Activated CD8-positive, alpha-beta memory T cell treated with anti-CD3 and anti-CD28 coated beads for 24 hours (primary cell): ENCODE measurements around the gene ATOH1.

Experiments used
- DNase-seq: peaks from one replicate; pipeline ENCODE4 v3.0.0-alpha.2; 2020

Gene ATOH1, protein sequence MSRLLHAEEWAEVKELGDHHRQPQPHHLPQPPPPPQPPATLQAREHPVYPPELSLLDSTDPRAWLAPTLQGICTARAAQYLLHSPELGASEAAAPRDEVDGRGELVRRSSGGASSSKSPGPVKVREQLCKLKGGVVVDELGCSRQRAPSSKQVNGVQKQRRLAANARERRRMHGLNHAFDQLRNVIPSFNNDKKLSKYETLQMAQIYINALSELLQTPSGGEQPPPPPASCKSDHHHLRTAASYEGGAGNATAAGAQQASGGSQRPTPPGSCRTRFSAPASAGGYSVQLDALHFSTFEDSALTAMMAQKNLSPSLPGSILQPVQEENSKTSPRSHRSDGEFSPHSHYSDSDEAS

DNA sequence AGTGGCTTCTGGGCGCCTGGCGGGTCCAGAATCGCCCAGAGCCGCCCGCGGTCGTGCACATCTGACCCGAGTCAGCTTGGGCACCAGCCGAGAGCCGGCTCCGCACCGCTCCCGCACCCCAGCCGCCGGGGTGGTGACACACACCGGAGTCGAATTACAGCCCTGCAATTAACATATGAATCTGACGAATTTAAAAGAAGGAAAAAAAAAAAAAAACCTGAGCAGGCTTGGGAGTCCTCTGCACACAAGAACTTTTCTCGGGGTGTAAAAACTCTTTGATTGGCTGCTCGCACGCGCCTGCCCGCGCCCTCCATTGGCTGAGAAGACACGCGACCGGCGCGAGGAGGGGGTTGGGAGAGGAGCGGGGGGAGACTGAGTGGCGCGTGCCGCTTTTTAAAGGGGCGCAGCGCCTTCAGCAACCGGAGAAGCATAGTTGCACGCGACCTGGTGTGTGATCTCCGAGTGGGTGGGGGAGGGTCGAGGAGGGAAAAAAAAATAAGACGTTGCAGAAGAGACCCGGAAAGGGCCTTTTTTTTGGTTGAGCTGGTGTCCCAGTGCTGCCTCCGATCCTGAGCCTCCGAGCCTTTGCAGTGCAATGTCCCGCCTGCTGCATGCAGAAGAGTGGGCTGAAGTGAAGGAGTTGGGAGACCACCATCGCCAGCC, at the start of gene ATOH1:
Gene ATOH1, plus strand, starts transcription at position 422 of the 663 bp plus-strand sequence. Its CDS starts 174 bp downstream, at position 596.
- DNase-seq, result no peak

DNA sequence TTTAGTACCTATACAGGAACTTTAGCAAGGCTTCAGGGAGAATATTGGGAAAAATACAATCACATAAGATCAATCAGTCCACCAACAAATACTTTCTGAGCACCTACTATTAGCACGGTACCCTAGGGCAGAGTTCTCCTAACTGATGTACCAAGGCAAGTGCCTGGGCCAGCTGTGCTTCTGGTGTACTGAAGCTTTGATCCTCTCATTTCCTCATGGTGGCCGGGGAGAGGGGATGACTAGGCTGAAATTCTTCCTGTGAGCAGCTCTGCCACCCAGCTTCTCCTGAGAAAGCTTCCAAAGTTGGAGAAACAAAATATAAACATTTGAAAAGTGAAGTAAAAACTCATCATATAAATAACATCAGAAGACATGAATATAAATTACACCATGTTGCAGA, 49.3 kb upstream of the ATOH1 start:
- no peak for DNase-seq

DNA sequence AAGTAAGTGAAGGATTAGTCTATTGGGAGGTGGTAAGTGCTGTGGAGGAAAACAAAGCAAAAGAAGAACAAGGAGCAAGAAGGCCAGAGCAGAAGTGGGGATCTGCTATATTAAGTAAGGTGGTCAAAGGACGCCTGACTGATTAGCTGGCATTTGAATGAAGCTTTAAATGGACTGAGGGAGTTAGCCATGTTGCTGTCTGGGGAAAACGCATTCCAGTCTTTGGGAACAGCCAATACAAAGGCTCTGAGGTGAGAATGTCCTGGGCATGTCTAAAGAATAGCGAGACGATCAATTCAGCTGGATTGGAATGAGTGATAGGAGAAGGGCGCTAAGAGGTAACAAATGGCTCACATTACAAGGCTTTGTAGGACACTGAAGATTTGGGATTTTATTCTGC, 48.5 kb upstream of the ATOH1 start:
- no peak for DNase-seq

DNA sequence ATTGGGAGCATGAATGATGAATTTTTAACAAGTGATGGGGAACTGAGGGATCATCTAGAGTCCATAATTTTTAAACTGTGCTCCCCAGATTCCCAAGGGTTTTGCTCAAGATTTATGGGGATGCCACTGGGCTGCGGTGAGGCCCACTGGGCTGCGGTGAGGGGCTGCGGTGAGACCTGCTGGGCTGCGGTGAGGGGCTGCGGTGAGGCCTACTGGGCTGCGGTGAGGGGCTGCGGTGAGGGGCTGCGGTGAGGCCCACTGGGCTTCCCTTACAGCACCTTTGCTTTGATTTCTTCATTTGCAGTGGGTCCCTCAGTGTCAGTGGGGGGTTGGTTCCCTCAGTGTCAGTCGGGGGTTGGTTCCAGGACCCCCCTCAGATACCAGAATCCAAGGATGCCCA, 47.4 kb upstream of the ATOH1 start:
- DNase-seq, result no peak

DNA sequence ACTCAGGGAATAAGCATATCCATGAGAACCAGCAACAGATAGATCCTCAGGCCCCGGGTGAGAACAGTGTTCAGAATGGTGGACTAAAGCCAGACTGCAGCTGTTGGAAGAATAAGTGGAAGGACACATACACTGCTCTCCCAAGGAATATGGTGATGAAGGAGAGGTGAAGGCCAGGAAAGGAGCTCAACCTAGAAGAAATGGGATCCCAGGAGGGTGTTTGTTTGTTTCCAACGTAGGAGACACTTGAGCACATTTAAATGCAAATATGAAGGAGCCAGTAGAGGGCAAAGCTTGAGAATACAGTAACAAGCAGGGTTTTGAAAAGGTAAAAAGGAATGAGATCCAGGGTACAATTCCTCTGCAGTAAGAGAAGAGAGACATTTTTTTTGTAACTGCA, 42.4 kb upstream of the ATOH1 start:
- no peak for DNase-seq

DNA sequence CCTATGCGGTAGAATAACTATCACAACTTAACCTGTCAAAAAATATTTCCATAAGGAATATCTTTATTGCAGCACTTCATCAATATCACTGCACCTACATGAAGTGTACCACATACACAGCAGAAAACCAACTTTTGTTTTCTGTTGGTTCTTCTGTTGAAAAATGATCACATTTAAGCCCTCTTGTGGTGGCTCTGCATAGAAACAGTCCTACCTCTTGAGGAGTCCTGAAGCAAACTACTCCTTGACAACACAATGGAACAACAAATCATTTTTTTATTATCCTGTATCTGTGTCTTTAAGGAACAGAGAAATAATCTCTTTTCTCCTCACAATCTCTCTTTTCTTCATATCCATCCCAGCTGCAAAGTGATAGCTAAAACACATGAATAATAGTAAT, 39.8 kb upstream of the ATOH1 start:
- no peak for DNase-seq

DNA sequence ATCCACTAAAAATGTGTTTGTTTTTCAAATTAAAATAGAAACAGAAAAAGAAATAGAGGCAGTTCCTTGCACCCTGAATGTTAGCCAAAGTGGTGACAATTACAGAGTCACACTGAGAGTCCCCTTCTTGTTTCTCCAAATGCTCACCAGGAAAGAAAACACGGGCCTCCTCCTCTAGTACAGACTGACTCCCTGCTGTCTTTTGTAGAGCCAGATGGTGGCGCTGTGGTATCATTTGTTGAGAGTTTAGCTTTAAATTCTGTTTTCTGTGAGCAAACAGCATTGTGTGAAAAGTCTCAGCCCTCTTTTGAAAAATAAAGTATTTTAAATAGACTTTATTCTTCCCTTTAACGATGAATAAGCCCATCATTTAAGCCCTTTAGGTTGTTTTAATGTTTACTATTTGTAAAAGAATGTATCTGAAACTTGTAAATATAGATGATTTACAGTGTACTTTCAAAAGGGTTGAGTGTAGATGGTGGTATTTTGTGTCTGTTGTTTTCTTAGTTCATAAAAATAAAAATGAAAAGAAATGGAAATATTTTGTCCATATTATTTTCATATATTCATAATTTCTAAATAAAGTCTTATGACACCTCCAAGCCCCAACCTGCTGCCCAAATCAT, 36.9 kb upstream of the ATOH1 start:
- DNase-seq, result no peak

DNA sequence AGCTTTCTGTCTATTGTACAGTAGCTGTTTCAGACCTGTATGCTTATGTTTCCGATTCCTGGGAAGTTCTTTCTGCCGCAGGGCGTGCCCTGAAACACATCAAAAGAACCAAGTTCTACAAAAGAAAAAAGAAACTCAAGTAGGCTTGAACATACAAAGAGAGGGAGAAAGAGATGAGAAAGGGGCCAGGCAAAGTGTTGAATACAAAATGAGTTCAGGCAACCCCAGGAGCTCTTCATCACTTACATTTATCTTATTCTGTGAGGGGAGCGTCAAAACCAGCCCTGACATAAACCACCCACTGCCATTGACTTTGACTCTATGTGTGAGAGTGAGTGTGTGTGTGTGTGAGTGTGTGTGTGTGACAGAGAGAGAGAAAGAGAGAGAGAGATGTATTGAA, 26.5 kb upstream of the ATOH1 start:
- no peak for DNase-seq

DNA sequence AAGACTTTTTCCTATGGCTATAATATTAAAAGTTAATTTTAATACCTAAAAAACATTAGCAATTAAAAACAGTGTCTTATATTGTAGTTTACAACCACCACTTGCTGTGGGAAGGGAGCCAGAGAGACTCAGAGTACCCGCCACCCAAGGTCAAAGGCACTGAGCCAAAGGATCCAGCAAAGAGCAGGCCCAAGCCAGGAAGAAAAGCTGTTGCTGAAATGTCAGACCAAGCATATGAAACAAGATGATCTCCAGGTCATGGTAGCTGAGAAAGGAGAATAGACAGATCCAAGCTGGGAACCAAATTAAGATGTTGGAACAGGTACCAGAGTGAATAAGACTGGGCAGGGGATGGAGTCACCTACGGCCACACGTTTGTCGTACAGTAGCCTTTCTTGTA, 18.8 kb upstream of the ATOH1 start:
- DNase-seq, result no peak

DNA sequence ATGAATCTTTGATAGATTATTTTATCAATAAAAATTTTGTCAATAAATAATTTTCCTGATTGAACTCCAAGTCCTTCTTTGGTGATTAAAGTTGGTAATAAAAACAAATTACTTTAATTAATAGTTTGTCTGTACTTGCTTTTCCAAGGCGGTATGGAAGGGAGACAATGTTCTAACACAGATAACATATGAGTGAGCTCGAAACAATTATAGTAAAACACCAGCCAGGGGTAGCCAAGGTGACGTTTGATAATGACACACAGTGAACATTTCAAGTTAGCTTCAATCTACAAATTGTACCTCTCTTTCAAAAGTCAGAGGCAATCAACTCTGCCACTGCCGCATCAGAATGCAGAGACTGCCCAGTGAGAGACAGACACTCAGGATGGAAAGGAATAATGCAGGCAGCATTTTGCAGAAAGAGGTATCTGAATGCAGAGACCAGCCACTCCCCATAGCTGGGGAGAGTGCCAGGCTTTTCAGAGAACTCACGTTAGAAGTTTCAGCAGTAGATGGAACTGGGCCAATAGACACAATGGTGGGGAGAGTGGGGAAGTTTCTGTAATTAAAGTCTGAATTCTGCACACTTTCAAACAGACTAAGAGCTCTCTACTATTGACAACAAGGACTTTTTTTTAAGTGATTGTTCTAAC, 18.1 kb upstream of the ATOH1 start:
- DNase-seq, result no peak

DNA sequence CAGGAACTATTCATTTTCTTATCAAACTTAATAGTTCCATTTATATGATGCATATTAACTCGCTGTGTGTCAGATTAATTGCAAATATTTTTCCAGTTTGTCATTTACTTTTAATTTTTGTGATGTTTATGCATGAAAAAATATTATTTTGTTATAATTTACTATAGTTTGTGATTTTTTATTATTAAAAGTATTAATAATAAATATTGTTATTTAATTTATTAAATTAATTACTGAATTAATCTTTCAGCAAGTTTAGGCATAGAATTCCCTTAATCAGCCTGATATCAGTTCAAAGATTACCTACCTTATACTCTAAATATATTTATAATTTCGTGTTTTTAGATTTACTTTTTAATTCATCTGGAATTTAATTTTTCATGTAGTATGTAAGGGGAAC, 15.5 kb upstream of the ATOH1 start:
- DNase-seq, result no peak

DNA sequence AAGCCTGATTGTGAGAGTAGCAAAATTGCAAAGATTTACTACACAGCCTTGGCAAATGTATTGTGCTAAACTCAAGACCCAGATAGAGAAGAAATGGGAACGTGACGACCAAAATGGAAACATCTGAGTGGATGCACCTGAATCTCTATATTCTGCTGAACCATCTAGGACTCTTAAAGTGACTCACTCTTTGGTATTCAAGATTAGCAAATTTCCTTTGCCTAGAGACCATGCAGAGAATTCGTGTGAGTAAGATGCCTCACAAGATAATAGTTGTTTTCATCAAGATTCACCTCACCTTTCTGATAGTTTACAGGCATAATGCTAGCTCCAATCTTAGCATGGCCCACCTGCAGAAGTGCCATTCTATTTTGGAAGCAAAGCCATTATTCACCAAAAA, 14.4 kb upstream of the ATOH1 start:
- no peak for DNase-seq

DNA sequence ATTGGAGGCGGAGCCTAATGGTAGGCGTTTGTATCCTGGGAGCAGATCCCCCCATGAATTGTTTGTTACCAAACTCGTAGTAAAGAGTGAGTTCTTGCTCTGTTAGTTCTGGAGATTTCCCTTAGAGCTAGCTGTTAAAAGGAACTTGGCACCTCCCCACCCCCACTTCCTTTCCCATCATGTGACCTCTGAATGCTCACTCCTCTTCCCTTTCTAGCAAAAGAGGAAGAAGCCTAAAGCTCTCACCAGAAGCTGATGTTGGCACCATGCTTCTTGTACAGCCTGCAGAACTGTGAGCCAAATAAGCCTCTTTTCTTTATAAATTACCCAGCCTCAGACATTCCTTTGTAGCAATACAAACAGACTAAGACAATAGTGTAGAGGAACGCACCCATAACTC, 13.8 kb upstream of the ATOH1 start:
- no peak for DNase-seq

DNA sequence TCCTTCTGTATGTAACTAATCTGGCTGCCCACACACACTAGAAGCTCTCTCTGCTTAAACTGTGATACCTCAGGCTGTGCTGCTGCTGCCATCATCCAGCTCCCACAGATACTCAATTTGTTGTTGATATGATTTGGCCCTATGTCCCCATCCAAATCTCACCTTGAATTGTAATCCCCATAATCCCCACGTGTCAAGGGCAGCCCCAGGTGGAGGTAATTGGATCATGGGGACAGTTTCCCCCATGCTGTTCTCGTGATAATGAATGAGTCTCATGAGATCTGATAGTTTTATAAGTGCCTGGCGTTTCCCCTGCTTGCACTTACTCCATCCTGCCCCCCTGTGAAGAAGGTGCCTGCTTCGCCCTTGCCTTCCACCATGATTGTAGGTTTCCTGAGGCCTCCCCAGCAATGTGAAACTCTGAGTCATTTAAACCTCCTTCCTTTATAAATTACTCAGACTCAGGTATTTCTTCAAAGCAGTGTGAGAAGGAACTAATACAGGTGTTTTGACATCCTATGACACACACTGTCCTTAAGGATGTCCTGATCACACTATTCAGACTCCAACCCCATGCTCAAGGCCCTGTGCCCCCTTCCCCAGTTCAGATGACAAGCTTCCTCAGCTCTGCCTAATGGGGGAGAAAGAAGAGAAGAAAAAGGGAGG, 2.9 kb upstream of the ATOH1 start:
- no peak for DNase-seq

DNA sequence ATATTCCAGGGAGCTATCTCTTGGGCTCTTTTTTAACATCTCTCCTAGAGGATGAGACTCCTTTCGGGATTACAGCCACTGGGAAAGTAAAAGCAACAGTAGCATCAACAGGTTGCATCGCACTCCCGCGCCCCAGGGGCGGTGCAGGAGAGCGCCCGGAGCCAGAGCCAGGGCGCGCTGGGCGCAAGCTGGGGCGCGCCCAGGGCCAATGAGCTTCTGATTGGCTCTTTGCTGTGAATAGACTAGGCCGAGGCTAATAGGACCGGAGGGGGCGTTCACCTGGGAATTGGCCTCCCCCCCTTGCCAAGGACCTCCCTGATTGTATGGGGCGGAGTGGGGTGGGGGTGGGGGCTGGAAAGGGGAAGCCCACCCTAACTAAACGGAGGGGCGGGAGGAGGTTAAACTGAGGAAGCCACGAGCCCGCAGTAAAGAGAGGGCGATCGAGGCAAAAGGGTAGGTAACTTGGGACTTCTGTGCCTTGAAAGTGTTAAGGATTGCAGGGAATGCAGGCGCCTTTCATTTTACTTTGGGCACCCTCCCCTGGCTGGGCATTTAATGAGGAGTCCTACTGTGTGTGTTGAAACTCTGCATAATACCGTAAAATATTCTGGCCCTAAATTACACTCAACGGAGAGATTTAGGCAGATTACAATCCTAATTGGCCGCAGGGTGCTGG, 1.1 kb upstream of the ATOH1 start:
- DNase-seq, result no peak

DNA sequence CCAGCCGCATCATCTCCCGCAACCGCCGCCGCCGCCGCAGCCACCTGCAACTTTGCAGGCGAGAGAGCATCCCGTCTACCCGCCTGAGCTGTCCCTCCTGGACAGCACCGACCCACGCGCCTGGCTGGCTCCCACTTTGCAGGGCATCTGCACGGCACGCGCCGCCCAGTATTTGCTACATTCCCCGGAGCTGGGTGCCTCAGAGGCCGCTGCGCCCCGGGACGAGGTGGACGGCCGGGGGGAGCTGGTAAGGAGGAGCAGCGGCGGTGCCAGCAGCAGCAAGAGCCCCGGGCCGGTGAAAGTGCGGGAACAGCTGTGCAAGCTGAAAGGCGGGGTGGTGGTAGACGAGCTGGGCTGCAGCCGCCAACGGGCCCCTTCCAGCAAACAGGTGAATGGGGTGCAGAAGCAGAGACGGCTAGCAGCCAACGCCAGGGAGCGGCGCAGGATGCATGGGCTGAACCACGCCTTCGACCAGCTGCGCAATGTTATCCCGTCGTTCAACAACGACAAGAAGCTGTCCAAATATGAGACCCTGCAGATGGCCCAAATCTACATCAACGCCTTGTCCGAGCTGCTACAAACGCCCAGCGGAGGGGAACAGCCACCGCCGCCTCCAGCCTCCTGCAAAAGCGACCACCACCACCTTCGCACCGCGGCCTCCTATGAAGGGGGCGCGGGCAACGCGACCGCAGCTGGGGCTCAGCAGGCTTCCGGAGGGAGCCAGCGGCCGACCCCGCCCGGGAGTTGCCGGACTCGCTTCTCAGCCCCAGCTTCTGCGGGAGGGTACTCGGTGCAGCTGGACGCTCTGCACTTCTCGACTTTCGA, 654 bp downstream of the ATOH1 start:
- no peak for DNase-seq

DNA sequence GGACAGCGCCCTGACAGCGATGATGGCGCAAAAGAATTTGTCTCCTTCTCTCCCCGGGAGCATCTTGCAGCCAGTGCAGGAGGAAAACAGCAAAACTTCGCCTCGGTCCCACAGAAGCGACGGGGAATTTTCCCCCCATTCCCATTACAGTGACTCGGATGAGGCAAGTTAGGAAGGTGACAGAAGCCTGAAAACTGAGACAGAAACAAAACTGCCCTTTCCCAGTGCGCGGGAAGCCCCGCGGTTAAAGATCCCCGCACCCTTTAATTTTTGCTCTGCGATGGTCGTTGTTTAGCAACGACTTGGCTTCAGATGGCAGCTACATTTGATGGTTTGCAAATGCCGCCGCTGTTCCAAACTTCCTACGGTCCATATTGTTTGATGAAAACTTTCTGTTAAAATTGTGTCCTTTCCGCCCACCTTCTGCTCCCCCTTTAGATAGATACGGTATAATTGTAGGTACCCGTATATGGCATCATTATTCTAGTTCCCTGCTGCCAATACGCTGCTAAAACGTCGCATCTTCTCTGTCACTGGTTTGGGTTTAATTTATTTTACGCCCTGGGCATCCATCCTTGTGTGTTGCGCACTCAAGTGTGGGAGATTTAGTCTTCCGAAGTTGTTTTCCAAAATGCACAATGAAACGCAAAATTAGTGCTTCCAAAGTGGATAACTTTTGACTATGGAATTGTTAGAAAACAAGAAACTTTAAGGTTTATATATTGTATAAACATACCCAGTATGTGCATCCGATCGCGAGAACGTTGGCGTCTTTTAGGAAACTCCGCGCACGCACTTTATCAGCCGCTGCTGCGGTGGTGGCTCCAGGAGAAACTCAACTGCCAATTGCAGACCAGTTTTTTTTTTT, 1.5 kb downstream of the ATOH1 start:
- DNase-seq, result no peak

DNA sequence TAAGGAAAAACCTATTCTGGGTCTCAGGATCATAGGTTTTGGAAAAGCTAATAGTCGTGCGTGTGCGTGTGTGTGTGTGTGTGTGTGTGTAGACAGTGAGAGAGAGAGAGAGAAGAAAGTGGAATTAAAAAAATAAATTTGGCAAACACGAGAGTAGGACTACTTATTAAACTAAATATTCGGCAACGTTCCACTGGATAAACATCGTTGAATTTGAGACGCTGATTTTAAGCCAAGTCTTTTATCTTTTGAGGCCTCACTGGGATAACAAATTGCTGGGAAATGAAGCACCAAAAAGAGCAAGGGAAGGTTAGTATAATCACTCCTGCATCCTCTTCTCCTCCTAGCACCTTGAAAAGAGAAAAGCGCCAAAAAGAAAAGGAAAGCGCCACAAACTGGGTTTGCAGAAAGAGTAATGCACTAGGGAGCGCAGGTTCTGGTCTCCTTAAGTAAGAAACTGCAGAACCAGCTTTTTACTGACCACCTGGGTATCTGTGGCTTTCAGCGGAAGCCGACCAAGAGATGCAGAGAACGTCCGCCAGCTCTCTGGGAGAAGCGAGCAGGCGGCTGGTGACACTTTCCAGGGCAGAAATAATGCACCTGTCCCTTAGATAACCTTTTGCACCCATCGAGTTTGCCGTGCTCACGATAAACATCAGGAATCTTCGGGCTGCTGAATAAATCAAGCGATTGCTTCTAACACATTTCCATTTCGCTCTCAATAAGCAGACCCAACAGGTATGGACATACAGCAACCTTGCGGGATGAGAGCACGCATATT, 3.4 kb downstream of the ATOH1 start:
- no peak for DNase-seq

DNA sequence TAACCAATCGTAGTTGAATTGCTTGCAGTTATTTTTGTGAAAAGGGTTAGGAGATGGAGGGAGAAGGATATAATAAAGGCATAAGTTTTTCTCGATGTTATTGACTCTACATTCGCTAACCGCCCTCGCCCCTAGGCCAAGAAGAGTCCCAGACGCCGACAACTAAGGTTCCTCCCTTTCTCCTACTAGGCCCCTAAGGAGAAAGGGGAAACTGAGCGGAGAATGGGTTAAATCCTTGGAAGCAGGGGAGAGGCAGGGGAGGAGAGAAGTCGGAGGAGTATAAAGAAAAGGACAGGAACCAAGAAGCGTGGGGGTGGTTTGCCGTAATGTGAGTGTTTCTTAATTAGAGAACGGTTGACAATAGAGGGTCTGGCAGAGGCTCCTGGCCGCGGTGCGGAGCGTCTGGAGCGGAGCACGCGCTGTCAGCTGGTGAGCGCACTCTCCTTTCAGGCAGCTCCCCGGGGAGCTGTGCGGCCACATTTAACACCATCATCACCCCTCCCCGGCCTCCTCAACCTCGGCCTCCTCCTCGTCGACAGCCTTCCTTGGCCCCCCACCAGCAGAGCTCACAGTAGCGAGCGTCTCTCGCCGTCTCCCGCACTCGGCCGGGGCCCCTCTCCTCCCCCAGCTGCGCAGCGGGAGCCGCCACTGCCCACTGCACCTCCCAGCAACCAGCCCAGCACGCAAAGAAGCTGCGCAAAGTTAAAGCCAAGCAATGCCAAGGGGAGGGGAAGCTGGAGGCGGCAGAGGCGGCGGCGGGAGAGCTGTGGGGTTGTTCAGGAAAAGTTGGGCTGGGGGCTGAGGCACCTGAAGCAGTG, 5.9 kb downstream of the ATOH1 start:
- DNase-seq, result no peak
